HCT116 (cell line): ENCODE measurements around the gene GNAI3. TPM values are rescaled to one million over a fixed set of nuclear protein-coding genes. Genes with fewer than 3 reads are reported as not detected.

Experiments used
- ATAC-seq: fragments of 200-7000 bp; cut with Tn5 transposase; 2 replicates; pipeline ENCODE4 v1.9.1; 2020; ENCODE audit warnings: mild to moderate bottlenecking, moderate library complexity
- BruUV-seq: library from RNA; stranded (reverse); fragments of 400-500 nt; replicated peaks from 2 replicates; lab custom pipeline; 2021; lab: Mats Ljungman, UMichigan
- CTCF ChIA-PET: fragments of 300-600 bp; sonication (Branson Sonifier 250); formaldehyde crosslinking; loops from one replicate; lab custom pipeline; 2021; ENCODE audit warnings: antibody characterized with exemption; lab: Charles Lee
- POLR2A ChIA-PET: fragments of 300-600, 350-600 bp; sonication (Branson Sonifier 250); formaldehyde crosslinking; loops from one replicate; lab custom pipeline; 2021; ENCODE audit warnings: antibody characterized with exemption; lab: Charles Lee
- RAD21 ChIA-PET, 2 experiments: fragments of 300-600 bp; sonication (Branson Sonifier 250); formaldehyde crosslinking; loops; one replicate each; lab custom pipeline; 2023; ENCODE audit warnings: low total read pairs in 2 of 2; ENCODE audit not compliant: uncharacterized antibody in 2 of 2, unreplicated experiment in 2 of 2, low non-redundant PET in 1 of 2; lab: Charles Lee
- DNase-seq: peaks from one replicate; pipeline ENCODE4 v3.0.0-alpha.2; 2010; ENCODE audit warnings: low read depth, low spot score
- H2AFZ ChIP-seq: fragments of 200-600 bp; shearing (Covaris generic), sonication (generic); 2 replicates; pipeline ENCODE4 v1.6.1; 2017; ENCODE audit warnings: low read depth, mixed run types, mixed read lengths, antibody characterized with exemption, low read length; ENCODE audit not compliant: poor library complexity, severe bottlenecking
- H3K27ac ChIP-seq: 2 replicates; pipeline ENCODE4 v1.5.1; 2012; ENCODE audit warnings: low read depth, low read length
- H3K27me3 ChIP-seq: fragments of 200-600 bp; sonication (generic); 2 replicates; pipeline ENCODE4 v1.6.1; 2016; ENCODE audit warnings: mixed run types, low read length, mixed read lengths; ENCODE audit not compliant: insufficient read depth
- H3K36me3 ChIP-seq, 2 experiments: fragments of 200-500 bp in 1 of 2; fragments of 200-600 bp in 1 of 2; sonication (Bioruptor generic) in 1 of 2; sonication (generic) in 1 of 2; 2 replicates each; pipeline versions ENCODE4 v1.5.1 to v1.6.1; 2014 to 2016; ENCODE audit warnings: low read length in 2 of 2, inconsistent platforms in 1 of 2, mixed read lengths in 1 of 2, mixed run types in 1 of 2; ENCODE audit not compliant: insufficient read depth in 2 of 2, control insufficient read depth in 1 of 2
- H3K4me1 ChIP-seq, 2 experiments: fragments of 200-600 bp in 1 of 2; sonication (generic) in 1 of 2; 2 replicates each; pipeline versions ENCODE4 v1.5.1 to v1.6.1; 2012 to 2017; ENCODE audit warnings: low read length in 2 of 2, inconsistent platforms in 1 of 2, mild to moderate bottlenecking in 1 of 2, mixed read lengths in 1 of 2, mixed run types in 1 of 2, moderate library complexity in 1 of 2; ENCODE audit not compliant: insufficient read depth in 2 of 2, control insufficient read depth in 1 of 2
- H3K4me2 ChIP-seq: fragments of 200-600 bp; sonication (generic); 2 replicates; pipeline ENCODE4 v1.6.1; 2017; ENCODE audit warnings: mixed run types, low read length, mixed read lengths
- H3K4me3 ChIP-seq, 2 experiments: fragments of 200-600 bp in 1 of 2; sonication (generic) in 1 of 2; replicated peaks in 1 of 2; 2 replicates each; pipeline ENCODE4 v1.5.1; 2011 to 2016; ENCODE audit warnings: low read length in 2 of 2, control low read depth in 1 of 2, low read depth in 1 of 2, mild to moderate bottlenecking in 1 of 2, mixed read lengths in 1 of 2, mixed run types in 1 of 2
- H3K79me2 ChIP-seq: fragments of 200-600 bp; sonication (generic); 2 replicates; pipeline ENCODE4 v1.6.1; 2017; ENCODE audit warnings: mild to moderate bottlenecking, mixed run types, low read length, moderate library complexity, mixed read lengths; ENCODE audit not compliant: insufficient read depth
- H3K9ac ChIP-seq: fragments of 200-600 bp; sonication (generic); 2 replicates; pipeline ENCODE4 v1.6.1; 2016; ENCODE audit warnings: low read length, mixed read lengths
- H3K9me2 ChIP-seq: fragments of 200-600 bp; sonication (generic), shearing (Covaris generic); 2 replicates; pipeline ENCODE4 v1.6.1; 2017; ENCODE audit warnings: mixed run types, mild to moderate bottlenecking, moderate library complexity; ENCODE audit not compliant: insufficient read depth
- H3K9me3 ChIP-seq, 2 experiments: fragments of 200-500 bp in 1 of 2; fragments of 200-600 bp in 1 of 2; sonication (Bioruptor generic) in 1 of 2; sonication (generic) in 1 of 2; 2 replicates each; pipeline ENCODE4 v1.6.1; 2014 to 2017; ENCODE audit warnings: low read length in 2 of 2, mixed read lengths in 2 of 2, inconsistent platforms in 1 of 2, low read depth in 1 of 2, mild to moderate bottlenecking in 1 of 2, mixed run types in 1 of 2, moderate library complexity in 1 of 2; ENCODE audit not compliant: control insufficient read depth in 1 of 2, insufficient read depth in 1 of 2
- H4K20me1 ChIP-seq: fragments of 200-600 bp; sonication (generic), shearing (Covaris generic); 2 replicates; pipeline ENCODE4 v1.6.1; 2017; ENCODE audit warnings: mixed run types, mild to moderate bottlenecking, moderate library complexity; ENCODE audit not compliant: insufficient read depth
- ATF3 ChIP-seq: IDR thresholded peaks from 2 replicates; pipeline ENCODE4 v1.6.1; 2012
- CBX3 ChIP-seq: IDR thresholded peaks from 2 replicates; pipeline ENCODE4 v1.6.1; 2012; ENCODE audit warnings: low read depth
- MAX ChIP-seq: IDR thresholded peaks from 2 replicates; pipeline ENCODE4 v1.6.1; 2012
- POLR2AphosphoS5 ChIP-seq: IDR thresholded peaks from 2 replicates; pipeline ENCODE4 v1.6.1; 2011; ENCODE audit warnings: mild to moderate bottlenecking, low read depth, low read length, moderate library complexity
- RAD21 ChIP-seq: IDR thresholded peaks from 2 replicates; pipeline ENCODE4 v1.6.1; 2012; ENCODE audit warnings: low read depth, mild to moderate bottlenecking
- REST ChIP-seq: IDR thresholded peaks from 2 replicates; pipeline ENCODE4 v1.6.1; 2012; ENCODE audit warnings: low read depth
- TCF7L2 ChIP-seq: IDR thresholded peaks from 2 replicates; pipeline ENCODE4 v1.7.0; 2011; ENCODE audit warnings: borderline replicate concordance, inconsistent platforms; ENCODE audit not compliant: insufficient read depth, insufficient read length; ENCODE audit errors: extremely low read depth
- intact Hi-C: fragments of 100-400 bp; cut with micrococcal nuclease; formaldehyde crosslinking; loops from 2 replicates; pipeline ENCODE4 v1.10.0; 2022
- total RNA-seq: library from RNA; stranded (reverse); gene quantifications from one replicate; pipeline ENCODE4 v1.2.1, GENCODE V29; 2021; ENCODE audit not compliant: unreplicated experiment

The GNAI3 gene
- total RNA-seq, 1 experiment from 2014 or later: 9.5 TPM

- Histone ChIP-seq H3K79me2 (no peaks in the 10 kb centered on the region), H3K27ac (no peak overlapping the region), H3K9ac (no peak overlapping the region), H2AFZ (no peak overlapping the region), H3K36me3 (peaks cover 33 to 40% of the 10 kb centered on the region in 2 experiments), H3K9me2 (no peaks in the 10 kb centered on the region), H3K4me3 (no peak overlapping the region), H3K9me3 (no peaks in the 10 kb centered on the region), H3K27me3 (no peaks in the 10 kb centered on the region), H3K4me1 (no peaks in the 10 kb centered on the region), H3K4me2 (no peak overlapping the region), H4K20me1 (no peaks in the 10 kb centered on the region)
- TF ChIP-seq ATF3 (no peak), REST (no peak), TCF7L2 (no peak), POLR2AphosphoS5 (no peak), CBX3 (no peak), RAD21 (no peak), MAX (no peak)
- no TSS peak for BruUV-seq
- ChIA-PET RAD21 (no interaction called here), POLR2A (interaction anchor here (1.1 kb wide), 1 partner anchor 41 kb away, joined by 6 read pairs; the partner anchor contains the start of gene GNAI3), CTCF (no interaction called here)
- intact Hi-C loops: no loop called here
- ATAC-seq (no peak), DNase-seq (no peak)
These were observed 41.3 kb downstream of the GNAI3 start for GRCh38 chr1:109589679-109590078.
